Kidney (tissue), 14 donors: ENCODE results near the gene FAF1. TPM values are rescaled to one million over a fixed set of nuclear protein-coding genes. Genes with fewer than 3 reads are reported as not detected.
"Not testable (repeated sequence)": the region's sequence is repeated elsewhere in the genome, so short reads cannot be mapped to it uniquely, and the experiment has no call there.

ENCODE experiments used
- DNase-seq, 5 donors: peaks; one replicate each; pipeline ENCODE4 v3.0.0-alpha.2; 2013 to 2020
- FAIRE-seq: peaks from 2 replicates; lab custom pipeline; 2012; peaks lifted over from hg19 to GRCh38; lab: Jason Lieb, UNC
- H3K27ac ChIP-seq, 2 donors: one replicate each; pipeline ENCODE4 v1.7.0; 2013; ENCODE audit warnings: low read depth in 2 of 2, low read length in 2 of 2, inconsistent platforms in 1 of 2
- H3K27me3 ChIP-seq: one replicate; pipeline ENCODE4 v1.7.1; 2013; ENCODE audit warnings: low read length, inconsistent platforms; ENCODE audit not compliant: control insufficient read depth, insufficient read depth
- H3K36me3 ChIP-seq, 3 donors: one replicate each; pipeline versions ENCODE4 v1.7.0 to v1.7.1; 2013; ENCODE audit warnings: low read length in 3 of 3, control low read depth in 1 of 3, inconsistent platforms in 1 of 3; ENCODE audit not compliant: insufficient read depth in 3 of 3, control insufficient read depth in 2 of 3
- H3K4me1 ChIP-seq, 3 donors: one replicate each; pipeline versions ENCODE4 v1.7.0 to v1.7.1; 2013; ENCODE audit warnings: low read length in 3 of 3, inconsistent platforms in 1 of 3, low read depth in 1 of 3; ENCODE audit not compliant: control insufficient read depth in 2 of 3, insufficient read depth in 2 of 3
- H3K4me3 ChIP-seq, 3 donors: one replicate each; pipeline versions ENCODE4 v1.7.0 to v1.8.1; 2013; ENCODE audit warnings: low read length in 3 of 3, control low read depth in 1 of 3, inconsistent platforms in 1 of 3
- H3K9ac ChIP-seq, 3 donors: one replicate each; pipeline versions ENCODE4 v1.7.0 to v1.7.1; 2013; ENCODE audit warnings: low read length in 3 of 3, control low read depth in 1 of 3, inconsistent platforms in 1 of 3
- H3K9me3 ChIP-seq, 3 donors: one replicate each; pipeline versions ENCODE4 v1.7.0 to v1.7.1; 2013; ENCODE audit warnings: low read length in 3 of 3, control low read depth in 1 of 3, inconsistent platforms in 1 of 3; ENCODE audit not compliant: control insufficient read depth in 2 of 3, insufficient read depth in 1 of 3
- CTCF ChIP-seq: IDR thresholded peaks from 3 replicates; pipeline ENCODE4 v1.5.1; 2012; ENCODE audit warnings: mild to moderate bottlenecking, moderate library complexity, borderline replicate concordance; ENCODE audit not compliant: insufficient read depth; ENCODE audit errors: extremely low read depth
- intact Hi-C: fragments of 100-400 bp; cut with DNase I; formaldehyde crosslinking; loops from one replicate; pipeline ENCODE4 v1.11.1; 2022
- polyA plus RNA-seq: library from polyadenylated mRNA; stranded (reverse); fragments of 350-450 nt; fragmentation: Illumina TruSeq; extraction: RNeasy Lipid Tissue Mini Kit (QIAGEN cat#74804); gene quantifications from one replicate; pipeline ENCODE4 v1.2.3, GENCODE V29; 2014; ENCODE audit warnings: low read depth, low replicate concordance; ENCODE audit not compliant: insufficient read depth
- total RNA-seq: library from RNA; stranded (reverse); fragmentation: NEBNext Ultra II Directional; extraction: Animal tissue kit (Norgen Biotek cat#: 25700); gene quantifications from one replicate; pipeline ENCODE4 v1.2.1, GENCODE V29; 2021
- donor health status: control.
- donor health status: control.
- donor health status: control.
- donor health status: control.
- donor health status: control.
- donor health status: DM: yes; HTN: yes; CAD: no.
- donor health status: Normal renal cell carcinoma (clear cell type).

The FAF1 gene
- total and polyA plus RNA-seq, 2 donors from 2014 or later, result 50.1 to 72.8 TPM

GRCh38 chr1:50719126-50719525, 240.9 kb downstream of the FAF1 start:
- Histone ChIP-seq H3K27me3 (no peaks in the 10 kb centered on the region), H3K9me3 (no peaks in the 10 kb centered on the region), H3K9ac (no peak overlapping the region), H3K4me3 (no peak overlapping the region), H3K36me3 (no peaks in the 10 kb centered on the region), H3K4me1 (no peaks in the 10 kb centered on the region), H3K27ac (no peak overlapping the region)
- intact Hi-C loops, result no loop called here
- no peak for TF ChIP-seq CTCF
- DNase-seq, result no peak
- no peak for FAIRE-seq

DNA sequence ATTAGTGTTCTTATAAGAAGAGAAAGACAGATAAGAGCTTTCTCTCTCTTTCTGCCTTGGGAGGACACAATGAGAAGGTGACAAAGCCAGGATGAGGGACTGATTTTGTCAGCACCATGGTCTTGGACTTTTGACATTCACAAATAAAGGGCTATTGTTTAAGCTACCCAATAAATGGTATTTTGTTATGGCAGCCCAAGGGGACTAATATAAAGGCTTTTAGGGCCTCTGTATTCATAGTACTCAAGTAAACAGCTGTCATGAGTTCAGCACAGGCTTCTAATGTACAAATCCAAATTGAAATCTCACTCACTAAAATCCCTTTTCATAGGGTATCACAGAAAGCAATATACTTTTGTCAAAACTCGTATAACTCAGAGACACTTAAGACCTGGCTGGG, 242.7 kb downstream of the FAF1 start:
- H3K4me3 ChIP-seq, result no peak overlapping the region

DNA sequence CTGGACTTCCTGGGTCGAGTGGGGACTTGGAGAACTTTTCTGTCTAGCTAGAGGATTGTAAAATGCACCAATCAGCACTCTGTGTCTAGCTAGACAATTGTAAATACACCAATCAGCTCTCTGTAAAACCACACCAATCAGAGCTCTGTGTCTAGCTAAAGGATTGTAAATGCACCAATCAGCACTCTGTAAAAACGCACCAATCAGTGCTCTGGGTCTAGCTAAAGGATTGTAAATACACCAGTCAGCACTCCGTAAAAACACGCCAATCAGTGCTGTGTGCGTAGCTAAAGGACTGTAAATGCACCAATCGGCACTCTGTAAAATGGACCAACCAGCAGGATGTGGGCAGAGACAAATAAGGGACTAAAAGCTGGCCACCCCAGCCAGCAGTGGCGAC, 243.6 kb downstream of the FAF1 start:
- intact Hi-C loops, H3K9ac ChIP-seq, H3K36me3 ChIP-seq, FAIRE-seq, DNase-seq, H3K9me3 ChIP-seq, H3K27ac ChIP-seq, H3K4me1 ChIP-seq, H3K27me3 ChIP-seq, H3K4me3 ChIP-seq: not testable (repeated sequence)

More for the DNA sequence above, 242.7 kb downstream of the FAF1 start:
- FAIRE-seq (no peak), DNase-seq (no peak)
- H3K36me3 ChIP-seq, result no peaks in the 10 kb centered on the region
- H3K9me3 ChIP-seq, result no peaks in the 10 kb centered on the region
- H3K27me3 ChIP-seq, result no peaks in the 10 kb centered on the region
- no peak for TF ChIP-seq CTCF
- H3K4me1 ChIP-seq, result no peaks in the 10 kb centered on the region
- intact Hi-C loops, result no loop called here
- no peak overlapping the region for H3K9ac ChIP-seq
- no peak overlapping the region for H3K27ac ChIP-seq

DNA sequence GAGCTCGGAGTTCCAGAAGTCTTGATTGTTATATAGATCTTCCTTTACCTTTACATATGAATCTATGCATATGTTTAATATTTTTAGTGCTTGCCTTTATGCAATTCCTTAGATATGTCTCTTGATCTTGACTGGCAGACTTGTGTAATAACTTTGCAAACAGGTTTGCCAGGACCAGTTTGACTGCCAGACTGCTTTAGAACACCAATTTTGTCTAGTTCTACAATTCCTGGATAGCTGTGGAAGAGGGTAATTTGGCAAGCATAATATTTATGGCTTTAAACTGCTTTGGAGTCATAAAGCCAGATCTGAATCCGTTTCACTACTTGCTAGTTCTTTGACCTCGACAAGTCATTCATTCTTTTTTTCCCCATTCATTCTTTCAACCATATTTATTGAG, 250.0 kb downstream of the FAF1 start:
- Histone ChIP-seq H3K36me3 (no peaks in the 10 kb centered on the region), H3K27me3 (no peaks in the 10 kb centered on the region), H3K27ac (no peak overlapping the region), H3K4me1 (peaks cover 0 to 6% (median 0%) of the 10 kb centered on the region in 3 donors), H3K4me3 (no peak overlapping the region), H3K9me3 (no peaks in the 10 kb centered on the region), H3K9ac (no peak overlapping the region)
- DNase-seq (no peak), FAIRE-seq (no peak)
- TF ChIP-seq CTCF, result no peak
- intact Hi-C loops, result no loop called here
